Measurements from ENCODE around the gene DNM3.

DNM3 gene

GRCh38 chr1:172155766-172156165, 314.5 kb downstream of the DNM3 start:
- Histone ChIP-seq H3K9ac (ENCODE audit: insufficient read length) (no peak overlapping the region), H3K9me3 (ENCODE audit: low read depth, low read length) (no peaks in the 10 kb centered on the region), H3K36me3 (ENCODE audit: insufficient read depth, low read length) (no peaks in the 10 kb centered on the region), H3K4me3 (no peak overlapping the region), H3K27ac (no peak overlapping the region)
- TF ChIP-seq POLR2AphosphoS5 (IDR thresholded peaks at IDR 0.05; ENCODE audit: borderline replicate concordance, low read depth, low read length): no peak
- no peak for TF ChIP-seq FOXP2 (optimal IDR thresholded peaks at IDR 0.05; ENCODE audit: control extremely low read depth, extremely low read length, insufficient read depth)
- no peak for TF ChIP-seq EZH2 (IDR thresholded peaks at IDR 0.05)
- no peak for DNase-seq (ENCODE audit: low read depth, low spot score)

GRCh38 chr1:172162236-172162635, 320.9 kb downstream of the DNM3 start:
- Histone ChIP-seq H3K9me3 (ENCODE audit: low read depth, low read length) (no peaks in the 10 kb centered on the region), H3K36me3 (ENCODE audit: insufficient read depth, low read length) (no peaks in the 10 kb centered on the region), H3K27ac (no peak overlapping the region), H3K9ac (ENCODE audit: insufficient read length) (no peak overlapping the region), H3K4me3 (no peak overlapping the region)
- TF ChIP-seq POLR2AphosphoS5 (IDR thresholded peaks at IDR 0.05; ENCODE audit: borderline replicate concordance, low read depth, low read length) (no peak), EZH2 (IDR thresholded peaks at IDR 0.05) (no peak), FOXP2 (optimal IDR thresholded peaks at IDR 0.05; ENCODE audit: control extremely low read depth, extremely low read length, insufficient read depth) (no peak)
- DNase-seq (ENCODE audit: low read depth, low spot score): no peak

GRCh38 chr1:172163498-172164215, 322.4 kb downstream of the DNM3 start:
- Histone ChIP-seq H3K9ac (ENCODE audit: insufficient read length) (no peak overlapping the region), H3K36me3 (ENCODE audit: insufficient read depth, low read length) (no peaks in the 10 kb centered on the region), H3K4me3 (no peak overlapping the region), H3K9me3 (ENCODE audit: low read depth, low read length) (no peaks in the 10 kb centered on the region), H3K27ac (no peak overlapping the region)
- TF ChIP-seq POLR2AphosphoS5 (IDR thresholded peaks at IDR 0.05; ENCODE audit: borderline replicate concordance, low read depth, low read length): no peak
- TF ChIP-seq EZH2 (IDR thresholded peaks at IDR 0.05): no peak
- TF ChIP-seq FOXP2 (optimal IDR thresholded peaks at IDR 0.05; ENCODE audit: control extremely low read depth, extremely low read length, insufficient read depth): no peak
- no peak for DNase-seq (ENCODE audit: low read depth, low spot score)

- TF ChIP-seq EZH2 (IDR thresholded peaks at IDR 0.05): no peak
- no peaks in the 10 kb centered on the region for H3K9me3 ChIP-seq (ENCODE audit: low read depth, low read length)
- no peak overlapping the region for H3K9ac ChIP-seq (ENCODE audit: insufficient read length)
- H3K4me3 ChIP-seq: no peak overlapping the region
- no peaks in the 10 kb centered on the region for H3K36me3 ChIP-seq (ENCODE audit: insufficient read depth, low read length)
- no peak overlapping the region for H3K27ac ChIP-seq
- DNase-seq (ENCODE audit: low read depth, low spot score): no peak
These were observed 324.1 kb downstream of the DNM3 start for GRCh38 chr1:172165403-172165802.

- H3K27ac ChIP-seq: peak overlapping the region; percentile 84
These were observed 326.7 kb downstream of the DNM3 start for GRCh38 chr1:172167796-172168596.

GRCh38 chr1:172168597-172168872, 327.2 kb downstream of the DNM3 start:
- Histone ChIP-seq H3K9me3 (ENCODE audit: low read depth, low read length) (no peaks in the 10 kb centered on the region), H3K36me3 (ENCODE audit: insufficient read depth, low read length) (no peaks in the 10 kb centered on the region), H3K27ac (peak overlapping the region; percentile 84; the same call in 1 of the 2 replicates), H3K4me3 (no peak overlapping the region; the same call in 1 of the 2 replicates), H3K9ac (ENCODE audit: insufficient read length) (no peak overlapping the region)
- DNase-seq (ENCODE audit: low read depth, low spot score): no peak
- TF ChIP-seq EZH2 (IDR thresholded peaks at IDR 0.05) (no peak), POLR2AphosphoS5 (IDR thresholded peaks at IDR 0.05; ENCODE audit: borderline replicate concordance, low read depth, low read length) (no peak), FOXP2 (optimal IDR thresholded peaks at IDR 0.05; ENCODE audit: control extremely low read depth, extremely low read length, insufficient read depth) (no peak)

More at GRCh38 chr1:172167796-172168596, 326.7 kb downstream of the DNM3 start:
- H3K36me3 ChIP-seq (ENCODE audit: insufficient read depth, low read length): no peaks in the 10 kb centered on the region
- H3K9me3 ChIP-seq (ENCODE audit: low read depth, low read length): no peaks in the 10 kb centered on the region
- H3K9ac ChIP-seq (ENCODE audit: insufficient read length): peak overlapping the region; percentile 26
- H3K4me3 ChIP-seq: peak overlapping the region; percentile 55
- no peak for TF ChIP-seq FOXP2 (optimal IDR thresholded peaks at IDR 0.05; ENCODE audit: control extremely low read depth, extremely low read length, insufficient read depth)
- no peak for TF ChIP-seq EZH2 (IDR thresholded peaks at IDR 0.05)
- TF ChIP-seq POLR2AphosphoS5 (IDR thresholded peaks at IDR 0.05; ENCODE audit: borderline replicate concordance, low read depth, low read length): no peak; the same call in 1 of the 2 replicates
- DNase-seq (ENCODE audit: low read depth, low spot score): no peak

GRCh38 chr1:172169836-172170235, 328.5 kb downstream of the DNM3 start:
- TF ChIP-seq EZH2 (IDR thresholded peaks at IDR 0.05) (no peak), POLR2AphosphoS5 (IDR thresholded peaks at IDR 0.05; ENCODE audit: borderline replicate concordance, low read depth, low read length) (no peak), FOXP2 (optimal IDR thresholded peaks at IDR 0.05; ENCODE audit: control extremely low read depth, extremely low read length, insufficient read depth) (no peak)
- Histone ChIP-seq H3K4me3 (no peak overlapping the region), H3K27ac (no peak overlapping the region), H3K36me3 (ENCODE audit: insufficient read depth, low read length) (no peaks in the 10 kb centered on the region), H3K9me3 (ENCODE audit: low read depth, low read length) (no peaks in the 10 kb centered on the region), H3K9ac (ENCODE audit: insufficient read length) (no peak overlapping the region)
- DNase-seq (ENCODE audit: low read depth, low spot score): no peak

- H3K9ac ChIP-seq (ENCODE audit: insufficient read length): no peak overlapping the region
- no peaks in the 10 kb centered on the region for H3K9me3 ChIP-seq (ENCODE audit: low read depth, low read length)
- H3K4me3 ChIP-seq: no peak overlapping the region
- DNase-seq (ENCODE audit: low read depth, low spot score): no peak
- no peak for TF ChIP-seq FOXP2 (optimal IDR thresholded peaks at IDR 0.05; ENCODE audit: control extremely low read depth, extremely low read length, insufficient read depth)
- TF ChIP-seq EZH2 (IDR thresholded peaks at IDR 0.05): no peak
- no peak for TF ChIP-seq POLR2AphosphoS5 (IDR thresholded peaks at IDR 0.05; ENCODE audit: borderline replicate concordance, low read depth, low read length)
- H3K27ac ChIP-seq: no peak overlapping the region
- H3K36me3 ChIP-seq (ENCODE audit: insufficient read depth, low read length): no peaks in the 10 kb centered on the region
These were observed 331.1 kb downstream of the DNM3 start for GRCh38 chr1:172172352-172172831.

Data from SK-N-MC (cell line).